Vagina (tissue), 2 donors: ENCODE data around the gene GJA5.

Experiments
- POLR2A ChIP-seq, 2 donors: fragments of 450-650 bp; IDR thresholded peaks; one replicate each; pipeline ENCODE4 v1.6.1; 2017; ENCODE audit warnings: antibody characterized with exemption in 2 of 2, mild to moderate bottlenecking in 2 of 2, moderate library complexity in 2 of 2
- POLR2AphosphoS5 ChIP-seq, 2 donors: sonication (generic); formaldehyde crosslinking; IDR thresholded peaks; one replicate each; pipeline ENCODE4 v1.9.0; 2017; ENCODE audit warnings: antibody characterized with exemption in 2 of 2, mild to moderate bottlenecking in 2 of 2, low read depth in 1 of 2; ENCODE audit not compliant: insufficient read depth in 1 of 2

GRCh38 chr1:147760481-147761260 lies at the start of gene GJA5:
- TF ChIP-seq POLR2A (IDR thresholded peaks at IDR 0.05) = no peak
- no peak for TF ChIP-seq POLR2AphosphoS5 (IDR thresholded peaks at IDR 0.05; ENCODE audit: insufficient read depth in 1 of 2, low read depth in 1 of 2)
